ENCODE results near the gene NDUFA7.

DNA sequence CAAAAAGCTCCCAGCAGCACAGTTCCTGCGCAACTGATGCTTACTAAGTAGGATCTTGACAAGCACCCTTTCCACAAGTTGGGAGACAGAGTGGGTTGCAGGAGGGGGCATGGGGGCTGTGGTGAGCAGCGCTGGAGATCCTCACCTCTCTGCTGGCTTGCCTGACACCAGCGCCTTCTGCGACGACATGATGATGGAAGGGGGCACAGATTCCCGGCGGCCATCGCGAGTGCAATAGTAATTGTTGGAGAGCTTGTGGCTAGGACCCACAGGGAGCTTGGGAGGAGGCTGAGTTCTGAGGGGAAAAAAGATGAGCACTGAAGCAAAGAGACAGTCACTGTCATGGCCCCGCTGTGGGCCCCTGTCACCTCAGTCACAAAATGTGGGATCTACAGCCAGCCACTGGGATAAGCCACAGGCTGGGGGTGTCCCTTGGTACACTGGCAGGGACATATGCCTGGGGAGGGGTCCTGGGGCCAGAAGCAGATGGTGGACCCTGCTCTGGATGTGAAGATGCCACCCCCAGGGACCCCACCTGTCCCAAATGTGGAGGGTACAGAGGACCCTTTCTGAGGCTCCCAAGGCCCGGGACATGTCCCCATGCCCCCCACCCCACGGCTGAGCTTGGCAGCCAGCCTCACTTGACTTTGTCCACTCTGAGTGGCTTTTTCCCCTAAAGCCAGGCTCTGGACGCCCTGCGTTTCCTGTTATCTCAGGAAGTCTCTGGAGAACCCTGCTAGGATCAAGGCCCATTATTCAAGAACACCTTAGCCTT is 4.6 kb downstream of the NDUFA7 start:
- TF ChIP-seq, protein P1, sequence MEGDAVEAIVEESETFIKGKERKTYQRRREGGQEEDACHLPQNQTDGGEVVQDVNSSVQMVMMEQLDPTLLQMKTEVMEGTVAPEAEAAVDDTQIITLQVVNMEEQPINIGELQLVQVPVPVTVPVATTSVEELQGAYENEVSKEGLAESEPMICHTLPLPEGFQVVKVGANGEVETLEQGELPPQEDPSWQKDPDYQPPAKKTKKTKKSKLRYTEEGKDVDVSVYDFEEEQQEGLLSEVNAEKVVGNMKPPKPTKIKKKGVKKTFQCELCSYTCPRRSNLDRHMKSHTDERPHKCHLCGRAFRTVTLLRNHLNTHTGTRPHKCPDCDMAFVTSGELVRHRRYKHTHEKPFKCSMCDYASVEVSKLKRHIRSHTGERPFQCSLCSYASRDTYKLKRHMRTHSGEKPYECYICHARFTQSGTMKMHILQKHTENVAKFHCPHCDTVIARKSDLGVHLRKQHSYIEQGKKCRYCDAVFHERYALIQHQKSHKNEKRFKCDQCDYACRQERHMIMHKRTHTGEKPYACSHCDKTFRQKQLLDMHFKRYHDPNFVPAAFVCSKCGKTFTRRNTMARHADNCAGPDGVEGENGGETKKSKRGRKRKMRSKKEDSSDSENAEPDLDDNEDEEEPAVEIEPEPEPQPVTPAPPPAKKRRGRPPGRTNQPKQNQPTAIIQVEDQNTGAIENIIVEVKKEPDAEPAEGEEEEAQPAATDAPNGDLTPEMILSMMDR (IDR thresholded peaks at IDR 0.05) = no peak
- TF ChIP-seq POLR2A (IDR thresholded peaks at IDR 0.05) = no peak
